GM12865 (cell line): Measurements from ENCODE around the gene PPP3CA.

Experiments used
- DNase-seq: peaks from one replicate; pipeline ENCODE4 v3.0.0; 2010; ENCODE audit warnings: low read depth
- H3K4me3 ChIP-seq: 2 replicates; pipeline ENCODE4 v1.5.1; 2011; ENCODE audit warnings: mild to moderate bottlenecking, low read depth, low read length, control low read depth
- TF ChIP-seq, protein P1 (sequence below): IDR thresholded peaks from 2 replicates; pipeline ENCODE4 v1.5.1; 2011; ENCODE audit warnings: low read length, control low read depth, low read depth, inconsistent platforms; ENCODE audit not compliant: insufficient read depth; ENCODE audit errors: missing control alignments

The PPP3CA gene

GRCh38 chr4:101262683-101263082 lies 84.6 kb downstream of the PPP3CA start:
- DNase-seq = peak; percentile 11
- TF ChIP-seq, protein P1, sequence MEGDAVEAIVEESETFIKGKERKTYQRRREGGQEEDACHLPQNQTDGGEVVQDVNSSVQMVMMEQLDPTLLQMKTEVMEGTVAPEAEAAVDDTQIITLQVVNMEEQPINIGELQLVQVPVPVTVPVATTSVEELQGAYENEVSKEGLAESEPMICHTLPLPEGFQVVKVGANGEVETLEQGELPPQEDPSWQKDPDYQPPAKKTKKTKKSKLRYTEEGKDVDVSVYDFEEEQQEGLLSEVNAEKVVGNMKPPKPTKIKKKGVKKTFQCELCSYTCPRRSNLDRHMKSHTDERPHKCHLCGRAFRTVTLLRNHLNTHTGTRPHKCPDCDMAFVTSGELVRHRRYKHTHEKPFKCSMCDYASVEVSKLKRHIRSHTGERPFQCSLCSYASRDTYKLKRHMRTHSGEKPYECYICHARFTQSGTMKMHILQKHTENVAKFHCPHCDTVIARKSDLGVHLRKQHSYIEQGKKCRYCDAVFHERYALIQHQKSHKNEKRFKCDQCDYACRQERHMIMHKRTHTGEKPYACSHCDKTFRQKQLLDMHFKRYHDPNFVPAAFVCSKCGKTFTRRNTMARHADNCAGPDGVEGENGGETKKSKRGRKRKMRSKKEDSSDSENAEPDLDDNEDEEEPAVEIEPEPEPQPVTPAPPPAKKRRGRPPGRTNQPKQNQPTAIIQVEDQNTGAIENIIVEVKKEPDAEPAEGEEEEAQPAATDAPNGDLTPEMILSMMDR = no peak
- no peak overlapping the region for H3K4me3 ChIP-seq

DNA sequence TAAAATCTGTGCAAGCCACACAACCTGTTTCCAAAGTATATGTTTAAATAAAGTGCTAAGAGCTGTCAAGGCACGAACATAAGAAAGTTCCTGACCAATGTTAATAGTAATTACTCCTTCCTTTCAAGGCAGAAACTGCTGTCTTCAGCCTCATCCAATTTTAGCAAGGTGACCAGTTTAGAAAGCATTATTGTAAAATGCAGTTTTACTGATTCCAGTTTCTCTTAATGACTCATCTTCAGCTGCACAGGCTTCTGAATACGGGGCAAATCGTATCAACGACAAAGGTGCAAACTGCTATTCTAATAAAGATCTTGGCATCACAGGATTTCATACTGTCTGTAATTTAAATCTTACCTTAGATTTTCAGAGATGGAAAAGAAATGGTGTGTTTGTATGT lies 87.5 kb downstream of the PPP3CA start:
- DNase-seq = peak; percentile 50
- H3K4me3 ChIP-seq = no peak overlapping the region
- TF ChIP-seq, protein P1 = no peak

- TF ChIP-seq, protein P1 = no peak
- DNase-seq = peak; percentile 13
- no peak overlapping the region for H3K4me3 ChIP-seq
These were observed 88.4 kb downstream of the PPP3CA start for GRCh38 chr4:101258883-101259282.

DNA sequence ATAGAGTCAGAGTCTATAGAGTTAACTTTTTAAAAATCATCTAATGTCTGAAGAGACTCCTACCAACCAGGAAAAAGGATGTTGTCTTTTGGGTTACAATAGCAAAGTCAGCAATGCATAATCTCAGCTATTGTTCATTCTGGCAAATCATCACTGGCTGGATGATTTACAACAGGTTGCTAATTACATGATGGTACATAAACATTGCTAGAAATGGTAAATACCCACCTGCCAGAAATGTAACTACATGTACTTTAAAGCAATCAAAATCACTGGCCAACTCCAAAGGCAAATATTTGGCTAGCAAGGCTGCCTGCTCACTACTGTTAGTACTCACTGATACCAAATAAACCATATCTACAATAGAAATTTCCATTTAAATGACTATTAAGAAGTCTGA lies 91.1 kb downstream of the PPP3CA start:
- H3K4me3 ChIP-seq = no peak overlapping the region
- no peak for DNase-seq
- TF ChIP-seq, protein P1 = no peak

DNA sequence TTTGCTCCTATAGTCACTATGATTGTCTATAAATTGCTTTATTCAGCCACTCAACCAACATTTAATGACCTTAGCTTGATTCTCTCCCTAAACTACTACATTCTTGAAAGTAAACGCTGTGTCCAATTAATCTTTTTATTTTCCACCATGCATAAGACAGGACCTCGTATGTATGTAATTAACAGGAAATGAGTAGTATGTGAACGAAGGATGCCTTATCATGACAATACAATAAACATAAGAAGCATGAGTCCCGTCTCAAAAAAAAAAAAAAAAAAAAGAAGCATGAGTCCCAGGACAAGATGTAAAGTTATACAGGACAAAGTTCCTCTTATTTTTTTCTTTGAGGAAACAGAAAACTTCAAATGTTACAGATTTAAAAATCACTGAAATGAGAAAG lies 92.5 kb downstream of the PPP3CA start:
- TF ChIP-seq, protein P1 = no peak
- DNase-seq = no peak
- H3K4me3 ChIP-seq = no peak overlapping the region

DNA sequence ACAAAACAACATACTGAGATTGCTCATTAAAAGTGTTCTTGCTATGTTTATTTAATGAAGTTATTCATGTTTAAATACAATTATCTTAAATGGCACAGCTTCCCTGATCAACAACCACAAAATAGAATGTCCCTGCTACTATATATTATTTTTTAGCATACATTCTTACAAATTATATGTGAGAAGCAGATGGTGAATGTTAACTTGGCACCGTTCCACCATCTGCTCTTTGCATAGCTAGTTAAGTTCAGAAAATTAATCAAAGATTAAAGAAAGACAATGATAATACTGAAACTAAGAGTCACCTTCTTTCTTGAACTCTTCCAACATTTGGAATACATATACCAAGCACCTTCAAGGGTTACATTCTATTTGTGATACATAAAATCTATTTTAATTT lies 94.2 kb downstream of the PPP3CA start:
- H3K4me3 ChIP-seq = no peak overlapping the region
- no peak for DNase-seq
- TF ChIP-seq, protein P1 = no peak

DNA sequence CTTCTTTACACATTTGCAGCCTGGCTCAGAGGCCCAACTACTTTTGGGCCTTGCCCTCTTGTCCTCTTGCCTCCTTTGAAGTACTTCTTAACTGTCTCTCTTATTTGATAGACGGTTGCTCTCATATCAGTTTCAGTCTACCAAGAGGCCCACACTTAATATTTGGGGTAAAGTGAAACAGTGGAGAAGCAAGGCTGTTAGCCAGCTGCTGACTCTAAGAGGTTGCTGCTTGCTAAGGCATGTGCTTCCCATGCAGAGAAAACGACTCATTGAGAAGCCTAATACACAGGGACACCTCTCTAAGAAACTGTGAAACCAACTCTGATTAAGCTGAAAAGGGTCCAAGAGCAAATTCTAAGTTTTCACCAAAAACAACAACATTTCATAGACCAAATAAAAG lies 94.6 kb downstream of the PPP3CA start:
- peak; percentile 1 for DNase-seq
- TF ChIP-seq, protein P1 = no peak
- no peak overlapping the region for H3K4me3 ChIP-seq
